ENCODE data around the gene DENND10. TPM values are rescaled to one million over a fixed set of nuclear protein-coding genes. Genes with fewer than 3 reads are reported as not detected.
A peak's percentile ranks its signal among the peaks of the same experiment; 100 is the strongest.

DENND10 gene, protein sequence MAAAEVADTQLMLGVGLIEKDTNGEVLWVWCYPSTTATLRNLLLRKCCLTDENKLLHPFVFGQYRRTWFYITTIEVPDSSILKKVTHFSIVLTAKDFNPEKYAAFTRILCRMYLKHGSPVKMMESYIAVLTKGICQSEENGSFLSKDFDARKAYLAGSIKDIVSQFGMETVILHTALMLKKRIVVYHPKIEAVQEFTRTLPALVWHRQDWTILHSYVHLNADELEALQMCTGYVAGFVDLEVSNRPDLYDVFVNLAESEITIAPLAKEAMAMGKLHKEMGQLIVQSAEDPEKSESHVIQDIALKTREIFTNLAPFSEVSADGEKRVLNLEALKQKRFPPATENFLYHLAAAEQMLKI
- total RNA-seq, result 10 to 100 TPM in 3 of 6 donors, 1 to 10 TPM in 3; 7.7 to 16.3 (median 9.7) TPM
- 10 to 100 TPM in 1 of 2 donors, 1 to 10 TPM in 1; 7.2 to 13.1 TPM for polyA plus RNA-seq

DNA sequence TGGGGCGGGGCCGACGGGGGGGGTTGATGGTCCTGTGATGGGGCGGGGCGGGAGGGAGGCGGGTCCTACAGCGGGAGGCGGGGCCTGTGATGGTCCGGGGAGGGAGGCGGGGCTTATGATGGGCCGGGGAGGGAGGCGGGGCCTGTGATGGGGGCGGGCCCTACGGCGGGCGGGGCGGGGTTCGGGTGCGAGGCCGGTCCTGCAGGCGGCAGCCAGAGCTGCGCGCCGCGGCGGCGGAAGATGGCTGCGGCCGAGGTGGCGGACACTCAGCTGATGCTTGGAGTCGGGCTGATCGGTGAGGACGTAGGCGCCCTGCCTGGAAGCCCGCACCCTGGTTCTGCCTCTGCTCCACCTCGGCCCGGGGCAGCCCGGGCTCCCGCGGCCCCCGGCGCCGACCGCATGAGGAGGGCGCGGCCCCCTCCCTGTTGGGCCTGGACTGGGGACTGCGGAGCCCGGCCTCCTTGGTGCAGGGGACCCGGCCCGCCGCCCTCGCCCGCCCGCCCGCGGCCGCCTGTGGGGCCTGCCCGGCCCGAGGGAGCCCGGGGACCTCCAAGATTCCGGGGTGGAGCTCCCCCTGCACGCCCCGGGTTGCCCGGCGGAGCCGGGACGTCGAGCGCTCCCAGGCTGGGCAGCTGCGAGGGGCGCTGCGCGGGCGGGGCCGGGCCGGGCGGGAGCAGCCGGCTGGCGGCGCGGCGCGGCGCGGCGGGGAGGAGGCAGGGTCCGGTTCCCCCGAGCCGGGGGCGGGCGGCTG lies at the start of gene DENND10:
TSS of gene DENND10 (plus strand) at position 211 of the 751 bp plus-strand sequence. CDS start at position 241, 30 bp downstream.
- intact Hi-C loops (cut with DNase I), result no loop called here
- ATAC-seq, result peak; percentile 90 to 96 (median 95)
- 1% methylated on average over 27 to 88 of the region's 91 CpGs for WGBS, 2 donors
- no peaks in the 10 kb centered on the region for H3K36me3 ChIP-seq
- DNase-seq, result peak; percentile 57 to 92 (median 84)
- peaks cover 0 to 11% (median 0%) of the 10 kb centered on the region in 3 donors for H3K4me1 ChIP-seq
- FAIRE-seq, result no peak
- peak within 1 kb of the TSS in 1 of 4 donors; percentile 53 for H3K27ac ChIP-seq
- peak within 1 kb of the TSS; percentile 75 to 86 (median 82) for H3K4me3 ChIP-seq
- no peaks in the 10 kb centered on the region for H3K27me3 ChIP-seq
- TF ChIP-seq, protein P1, sequence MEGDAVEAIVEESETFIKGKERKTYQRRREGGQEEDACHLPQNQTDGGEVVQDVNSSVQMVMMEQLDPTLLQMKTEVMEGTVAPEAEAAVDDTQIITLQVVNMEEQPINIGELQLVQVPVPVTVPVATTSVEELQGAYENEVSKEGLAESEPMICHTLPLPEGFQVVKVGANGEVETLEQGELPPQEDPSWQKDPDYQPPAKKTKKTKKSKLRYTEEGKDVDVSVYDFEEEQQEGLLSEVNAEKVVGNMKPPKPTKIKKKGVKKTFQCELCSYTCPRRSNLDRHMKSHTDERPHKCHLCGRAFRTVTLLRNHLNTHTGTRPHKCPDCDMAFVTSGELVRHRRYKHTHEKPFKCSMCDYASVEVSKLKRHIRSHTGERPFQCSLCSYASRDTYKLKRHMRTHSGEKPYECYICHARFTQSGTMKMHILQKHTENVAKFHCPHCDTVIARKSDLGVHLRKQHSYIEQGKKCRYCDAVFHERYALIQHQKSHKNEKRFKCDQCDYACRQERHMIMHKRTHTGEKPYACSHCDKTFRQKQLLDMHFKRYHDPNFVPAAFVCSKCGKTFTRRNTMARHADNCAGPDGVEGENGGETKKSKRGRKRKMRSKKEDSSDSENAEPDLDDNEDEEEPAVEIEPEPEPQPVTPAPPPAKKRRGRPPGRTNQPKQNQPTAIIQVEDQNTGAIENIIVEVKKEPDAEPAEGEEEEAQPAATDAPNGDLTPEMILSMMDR (IDR thresholded peaks at IDR 0.05), result no peak
- H3K9me3 ChIP-seq, result no peaks in the 10 kb centered on the region

DNA sequence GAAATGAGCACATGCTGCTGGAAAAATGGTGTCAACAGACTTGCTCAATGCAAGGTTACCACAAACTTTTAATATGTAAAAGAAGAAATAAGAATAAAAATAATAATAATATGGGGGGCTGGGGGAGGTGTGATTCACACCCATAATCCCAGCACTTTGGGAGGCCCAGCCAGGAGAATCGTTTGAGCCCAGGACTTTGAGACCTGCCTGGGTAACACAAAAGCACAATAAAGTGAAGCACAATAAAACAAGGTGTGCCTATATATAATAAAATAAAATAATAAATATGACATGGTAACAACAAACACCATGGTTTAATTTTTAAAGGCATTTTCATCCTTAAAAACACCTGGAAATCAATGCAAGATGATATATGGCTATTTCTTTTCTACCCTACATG lies 48.4 kb upstream of the DENND10 start:
- H3K4me1 ChIP-seq, result no peaks in the 10 kb centered on the region
- no peaks in the 10 kb centered on the region for H3K27me3 ChIP-seq
- no peak overlapping the region for H3K4me3 ChIP-seq
- DNase-seq (no peak), ATAC-seq (no peak), FAIRE-seq (no peak)
- no peak overlapping the region for H3K27ac ChIP-seq
- H3K9me3 ChIP-seq, result no peaks in the 10 kb centered on the region
- intact Hi-C loops (cut with DNase I), result no loop called here
- TF ChIP-seq, protein P1 (IDR thresholded peaks at IDR 0.05), result no peak
- H3K36me3 ChIP-seq, result peaks cover 18 to 89% (median 43%) of the 10 kb centered on the region in 3 donors
- 74 to 88% methylated on average over 1 of the region's 1 CpG for WGBS, 2 donors

DNA sequence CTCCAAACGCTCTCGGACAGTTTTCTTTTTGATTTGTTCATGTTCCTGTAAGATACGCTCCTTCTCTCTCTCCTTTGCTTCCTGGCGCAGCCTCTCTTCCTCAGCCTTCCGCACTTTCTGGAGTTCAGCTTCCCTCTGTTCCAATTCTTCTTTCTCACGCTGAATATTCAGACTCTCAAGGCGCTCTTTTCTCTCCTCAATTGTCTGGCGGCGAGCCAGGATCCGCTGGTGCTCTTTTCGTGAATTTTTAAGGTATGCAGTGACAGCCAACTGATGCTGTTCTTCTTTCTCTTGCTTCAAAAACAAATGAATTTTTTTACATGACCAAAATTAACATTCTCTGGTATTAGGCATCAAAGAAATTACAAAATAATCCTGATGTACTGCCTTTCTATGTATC lies 45.9 kb upstream of the DENND10 start:
- FAIRE-seq (no peak), DNase-seq (no peak), ATAC-seq (no peak)
- peaks cover 11 to 74% (median 47%) of the 10 kb centered on the region in 3 donors for H3K36me3 ChIP-seq
- 90 to 92% methylated on average over 11 of the region's 11 CpGs for WGBS, 2 donors
- intact Hi-C loops (cut with DNase I), result no loop called here
- H3K27ac ChIP-seq, result no peak overlapping the region
- no peak overlapping the region for H3K4me3 ChIP-seq
- no peaks in the 10 kb centered on the region for H3K4me1 ChIP-seq
- TF ChIP-seq, protein P1 (IDR thresholded peaks at IDR 0.05), result no peak
- H3K9me3 ChIP-seq, result no peaks in the 10 kb centered on the region
- no peaks in the 10 kb centered on the region for H3K27me3 ChIP-seq

DNA sequence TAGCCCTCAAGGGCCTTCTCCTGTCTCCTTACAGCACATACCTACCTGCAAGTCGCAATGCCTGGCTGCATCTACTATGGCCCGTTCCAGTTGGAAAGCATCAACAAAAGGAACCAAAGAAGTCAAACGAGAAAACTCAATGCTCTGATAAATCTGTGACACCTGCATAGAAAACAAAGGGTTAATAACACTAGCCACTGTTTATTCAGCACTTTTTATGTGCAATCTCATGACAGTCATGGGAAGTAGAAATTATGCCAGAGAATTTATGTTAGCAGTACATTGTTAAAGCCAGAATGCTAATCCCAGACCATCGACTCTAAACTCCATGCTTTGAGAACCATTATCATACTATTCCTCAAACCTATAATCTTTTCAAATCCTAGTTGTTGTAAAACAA lies 44.4 kb upstream of the DENND10 start:
- no peak overlapping the region for H3K4me3 ChIP-seq
- peaks cover 11 to 76% (median 57%) of the 10 kb centered on the region in 3 donors for H3K36me3 ChIP-seq
- WGBS, 2 donors, result 76 to 83% methylated on average over 4 of the region's 4 CpGs
- intact Hi-C loops (cut with DNase I), result no loop called here
- no peak for FAIRE-seq
- no peak for DNase-seq
- H3K4me1 ChIP-seq, result no peaks in the 10 kb centered on the region
- no peak overlapping the region for H3K27ac ChIP-seq
- ATAC-seq, result no peak
- no peaks in the 10 kb centered on the region for H3K9me3 ChIP-seq
- TF ChIP-seq, protein P1 (IDR thresholded peaks at IDR 0.05), result no peak
- H3K27me3 ChIP-seq, result no peaks in the 10 kb centered on the region

Data from pancreas (tissue), 10 donors.